Osteocyte (in vitro differentiated cells): ENCODE results near the gene PKNOX2. TPM values are rescaled to one million over a fixed set of nuclear protein-coding genes. Genes with fewer than 3 reads are reported as not detected.

Source experiments
- DNase-seq: peaks from one replicate; pipeline ENCODE4 v3.0.0; 2021; ENCODE audit warnings: mixed read lengths; ENCODE audit not compliant: unreplicated experiment; ENCODE audit errors: extremely low spot score
- H3K27ac Mint-ChIP-seq: one replicate; pipeline ENCODE4 v1.8.0; 2021; ENCODE audit warnings: mild to moderate bottlenecking, mixed read lengths; ENCODE audit not compliant: unreplicated experiment
- H3K27me3 Mint-ChIP-seq: one replicate; pipeline ENCODE4 v1.8.0; 2021; ENCODE audit warnings: mixed read lengths; ENCODE audit not compliant: unreplicated experiment
- H3K36me3 Mint-ChIP-seq: one replicate; pipeline ENCODE4 v1.8.0; 2021; ENCODE audit warnings: mixed read lengths; ENCODE audit not compliant: unreplicated experiment
- H3K4me1 Mint-ChIP-seq: one replicate; pipeline ENCODE4 v1.8.0; 2021; ENCODE audit warnings: mixed read lengths; ENCODE audit not compliant: unreplicated experiment
- H3K4me3 Mint-ChIP-seq: one replicate; pipeline ENCODE4 v1.8.0; 2021; ENCODE audit warnings: mild to moderate bottlenecking, moderate library complexity, mixed read lengths; ENCODE audit not compliant: unreplicated experiment
- H3K9me3 Mint-ChIP-seq: one replicate; pipeline ENCODE4 v1.8.0; 2021; ENCODE audit warnings: mixed read lengths; ENCODE audit not compliant: unreplicated experiment
- total RNA-seq: library from RNA; stranded (reverse); gene quantifications from 2 replicates; pipeline ENCODE4 v1.2.1, GENCODE V29; 2021
- TF ChIP-seq, protein P1 (sequence below): fragments of 200-600 bp; sonication (generic); IDR thresholded peaks from 2 replicates; pipeline ENCODE4 v1.5.0; 2021; ENCODE audit warnings: antibody characterized with exemption, mild to moderate bottlenecking, moderate library complexity

Gene PKNOX2
- total RNA-seq, 1 donor from 2014 or later, result 89.3 TPM

- Mint-ChIP-seq H3K4me3 (no peak overlapping the region), H3K27me3 (peaks cover 3% of the 10 kb centered on the region), H3K9me3 (no peaks in the 10 kb centered on the region), H3K4me1 (no peaks in the 10 kb centered on the region), H3K27ac (no peak overlapping the region), H3K36me3 (peaks cover 7% of the 10 kb centered on the region)
- no peak for DNase-seq
- TF ChIP-seq, protein P1, sequence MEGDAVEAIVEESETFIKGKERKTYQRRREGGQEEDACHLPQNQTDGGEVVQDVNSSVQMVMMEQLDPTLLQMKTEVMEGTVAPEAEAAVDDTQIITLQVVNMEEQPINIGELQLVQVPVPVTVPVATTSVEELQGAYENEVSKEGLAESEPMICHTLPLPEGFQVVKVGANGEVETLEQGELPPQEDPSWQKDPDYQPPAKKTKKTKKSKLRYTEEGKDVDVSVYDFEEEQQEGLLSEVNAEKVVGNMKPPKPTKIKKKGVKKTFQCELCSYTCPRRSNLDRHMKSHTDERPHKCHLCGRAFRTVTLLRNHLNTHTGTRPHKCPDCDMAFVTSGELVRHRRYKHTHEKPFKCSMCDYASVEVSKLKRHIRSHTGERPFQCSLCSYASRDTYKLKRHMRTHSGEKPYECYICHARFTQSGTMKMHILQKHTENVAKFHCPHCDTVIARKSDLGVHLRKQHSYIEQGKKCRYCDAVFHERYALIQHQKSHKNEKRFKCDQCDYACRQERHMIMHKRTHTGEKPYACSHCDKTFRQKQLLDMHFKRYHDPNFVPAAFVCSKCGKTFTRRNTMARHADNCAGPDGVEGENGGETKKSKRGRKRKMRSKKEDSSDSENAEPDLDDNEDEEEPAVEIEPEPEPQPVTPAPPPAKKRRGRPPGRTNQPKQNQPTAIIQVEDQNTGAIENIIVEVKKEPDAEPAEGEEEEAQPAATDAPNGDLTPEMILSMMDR, result no peak
These were observed 303.5 kb downstream of the PKNOX2 start for GRCh38 chr11:125468025-125468424.

DNA sequence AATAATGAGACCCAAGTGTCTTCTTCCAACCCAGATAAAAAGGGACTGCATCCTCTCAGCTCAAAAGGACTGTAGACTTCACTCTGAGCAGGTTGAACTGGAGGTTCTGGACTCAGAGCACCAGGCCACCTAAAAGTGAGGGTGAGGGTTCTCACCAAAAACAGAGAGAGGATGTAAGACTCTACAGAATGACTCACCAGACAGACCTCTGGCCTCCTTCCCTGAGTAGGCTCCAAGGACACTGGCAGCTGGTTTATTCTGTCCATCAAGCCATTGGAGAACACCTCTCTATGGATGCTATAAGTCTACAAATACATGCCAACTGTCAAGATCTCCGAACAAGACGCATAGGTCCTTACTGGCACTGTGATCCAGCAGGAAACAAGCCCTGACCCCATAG is 304.3 kb downstream of the PKNOX2 start:
- no peaks in the 10 kb centered on the region for H3K9me3 Mint-ChIP-seq
- TF ChIP-seq, protein P1, result no peak
- no peak overlapping the region for H3K4me3 Mint-ChIP-seq
- H3K27ac Mint-ChIP-seq, result no peak overlapping the region
- DNase-seq, result no peak
- no peaks in the 10 kb centered on the region for H3K4me1 Mint-ChIP-seq
- H3K36me3 Mint-ChIP-seq, result peaks cover 4% of the 10 kb centered on the region
- H3K27me3 Mint-ChIP-seq, result peaks cover 3% of the 10 kb centered on the region

GRCh38 chr11:125470355-125470754 is 305.8 kb downstream of the PKNOX2 start:
- H3K9me3 Mint-ChIP-seq, result no peaks in the 10 kb centered on the region
- no peaks in the 10 kb centered on the region for H3K36me3 Mint-ChIP-seq

GRCh38 chr11:125476721-125477120 is 312.2 kb downstream of the PKNOX2 start:
- Mint-ChIP-seq H3K4me3 (no peak overlapping the region), H3K9me3 (no peaks in the 10 kb centered on the region), H3K27ac (no peak overlapping the region), H3K36me3 (peaks cover 3% of the 10 kb centered on the region), H3K4me1 (no peaks in the 10 kb centered on the region), H3K27me3 (no peaks in the 10 kb centered on the region)
- no peak for DNase-seq
- TF ChIP-seq, protein P1, result no peak

More at GRCh38 chr11:125470355-125470754, 305.8 kb downstream of the PKNOX2 start:
- no peak for DNase-seq
- Mint-ChIP-seq H3K4me3 (no peak overlapping the region), H3K27me3 (peaks cover 3% of the 10 kb centered on the region), H3K4me1 (no peaks in the 10 kb centered on the region), H3K27ac (no peak overlapping the region)
- TF ChIP-seq, protein P1, result no peak

DNA sequence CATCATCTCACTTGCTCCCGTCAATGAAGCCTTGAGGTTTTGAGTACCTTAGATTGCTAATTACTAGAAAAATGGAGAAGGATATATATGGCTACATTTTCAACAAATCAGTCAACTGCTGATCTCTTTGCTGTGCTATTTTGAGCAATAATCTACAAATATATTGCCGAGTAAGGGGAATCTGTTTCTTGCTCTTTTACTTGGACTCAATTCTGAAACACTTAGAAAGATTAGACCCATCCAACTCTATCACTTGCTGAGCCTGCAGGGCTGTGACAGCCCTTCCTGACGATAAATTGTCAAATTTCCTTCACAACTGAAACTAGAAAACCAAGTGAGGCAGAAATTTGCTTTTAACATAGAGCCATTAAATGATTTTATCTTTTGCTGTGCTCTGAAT is 314.6 kb downstream of the PKNOX2 start:
- H3K9me3 Mint-ChIP-seq, result no peaks in the 10 kb centered on the region
- H3K4me3 Mint-ChIP-seq, result no peak overlapping the region
- no peak for DNase-seq
- TF ChIP-seq, protein P1, result no peak
- H3K27me3 Mint-ChIP-seq, result no peaks in the 10 kb centered on the region
- no peaks in the 10 kb centered on the region for H3K4me1 Mint-ChIP-seq
- H3K27ac Mint-ChIP-seq, result no peak overlapping the region
- H3K36me3 Mint-ChIP-seq, result peaks cover 3% of the 10 kb centered on the region
